Gastrocnemius medialis (tissue), 4 donors: Measurements from ENCODE around the gene ALK.

Source experiments
- CTCF ChIP-seq, 5 experiments: fragments of 450-650 bp in 3 of 5; fragments of 200-600 bp in 2 of 5; sonication (generic) in 2 of 5; IDR thresholded peaks in 4 of 5; conservative IDR thresholded peaks in 1 of 5; 1 replicate in 4 of 5; 2 replicates in 1 of 5; pipeline ENCODE4 v1.5.1; 2016 to 2019; ENCODE audit warnings: antibody characterized with exemption in 5 of 5, mild to moderate bottlenecking in 3 of 5, moderate library complexity in 3 of 5
- POLR2A ChIP-seq, 2 donors: fragments of 450-650 bp; IDR thresholded peaks; one replicate each; pipeline ENCODE4 v1.6.1; 2017; ENCODE audit warnings: antibody characterized with exemption in 2 of 2, mild to moderate bottlenecking in 2 of 2, moderate library complexity in 2 of 2

- TF ChIP-seq POLR2A (IDR thresholded peaks at IDR 0.05) (no peak), CTCF (IDR thresholded peaks at IDR 0.05 in 4 of 5, conservative IDR thresholded peaks at IDR 0.05 in 1 of 5) (no peak)
These were observed 121.8 kb downstream of the ALK start for GRCh38 chr2:29799628-29800027.
